Loucy (cell line): ENCODE data around the gene FOXP1.
A peak's percentile ranks its signal among the peaks of the same experiment; 100 is the strongest.

Source experiments
- H2AFZ ChIP-seq: fragments of 200-600 bp; sonication (generic); 2 replicates; pipeline ENCODE4 v1.6.0; 2016; ENCODE audit warnings: antibody characterized with exemption, mild to moderate bottlenecking, low read length, moderate library complexity
- H3F3A ChIP-seq: fragments of 200-600 bp; 2 replicates; pipeline ENCODE4 v1.6.0; 2016; ENCODE audit warnings: antibody characterized with exemption, low read depth, mild to moderate bottlenecking
- H3K27me3 ChIP-seq: fragments of 200-600 bp; sonication (generic); 2 replicates; pipeline ENCODE4 v1.6.1; 2014; ENCODE audit warnings: low read length, mild to moderate bottlenecking; ENCODE audit not compliant: insufficient read depth, poor library complexity, severe bottlenecking
- H3K36me3 ChIP-seq: fragments of 200-600 bp; sonication (generic); 2 replicates; pipeline ENCODE4 v1.6.1; 2016; ENCODE audit warnings: low read length; ENCODE audit not compliant: insufficient read depth
- H3K4me1 ChIP-seq: fragments of 200-600 bp; sonication (generic); 2 replicates; pipeline ENCODE4 v1.5.1; 2014; ENCODE audit warnings: low read length, mild to moderate bottlenecking; ENCODE audit not compliant: insufficient read depth, poor library complexity, severe bottlenecking
- H3K4me2 ChIP-seq: fragments of 200-600 bp; sonication (generic); 2 replicates; pipeline ENCODE4 v1.6.0; 2014; ENCODE audit warnings: antibody characterized with exemption, low read length, low read depth, mild to moderate bottlenecking; ENCODE audit not compliant: poor library complexity, severe bottlenecking
- H3K4me3 ChIP-seq: fragments of 200-600 bp; sonication (generic); 2 replicates; pipeline ENCODE4 v1.5.1; 2014; ENCODE audit warnings: low read length, mild to moderate bottlenecking, mixed read lengths; ENCODE audit not compliant: poor library complexity, severe bottlenecking
- H3K79me2 ChIP-seq: fragments of 200-600 bp; sonication (generic); 2 replicates; pipeline ENCODE4 v1.6.1; 2014; ENCODE audit warnings: low read length; ENCODE audit not compliant: insufficient read depth
- H3K9ac ChIP-seq: fragments of 200-600 bp; sonication (generic); 2 replicates; pipeline ENCODE4 v1.6.0; 2014; ENCODE audit warnings: mild to moderate bottlenecking, low read depth, low read length, moderate library complexity; ENCODE audit not compliant: poor library complexity, severe bottlenecking
- H3K9me2 ChIP-seq: fragments of 200-600 bp; sonication (generic); replicated peaks from 2 replicates; pipeline ENCODE4 v1.6.1; 2016; ENCODE audit warnings: low read depth, low read length, mixed read lengths
- H3K9me3 ChIP-seq: fragments of 200-600 bp; sonication (generic); 2 replicates; pipeline ENCODE4 v1.6.1; 2014; ENCODE audit warnings: mild to moderate bottlenecking, antibody characterized with exemption, low read length, low read depth; ENCODE audit not compliant: insufficient read depth
- H4K20me1 ChIP-seq: fragments of 200-600 bp; sonication (generic); 2 replicates; pipeline ENCODE4 v1.6.0; 2014; ENCODE audit warnings: antibody characterized with exemption, low read length, mild to moderate bottlenecking; ENCODE audit not compliant: insufficient read depth, poor library complexity, severe bottlenecking
- CTCF ChIP-seq: fragments of 200-600 bp; sonication (generic); conservative IDR thresholded peaks from 2 replicates; pipeline ENCODE4 v1.5.1; 2014; ENCODE audit warnings: mild to moderate bottlenecking, antibody characterized with exemption, low read length
- EZH2phosphoT487 ChIP-seq: fragments of 200-600 bp; IDR thresholded peaks from 2 replicates; pipeline ENCODE4 v1.6.1; 2018; ENCODE audit warnings: antibody characterized with exemption, mild to moderate bottlenecking, moderate library complexity, borderline replicate concordance

The FOXP1 gene

GRCh38 chr3:71006810-71007785, 576.4 kb downstream of the FOXP1 start:
- Histone ChIP-seq H3K4me3 (no peak overlapping the region), H2AFZ (no peak overlapping the region), H3K27me3 (no peaks in the 10 kb centered on the region), H3K9me3 (no peaks in the 10 kb centered on the region), H4K20me1 (peaks cover 15% of the 10 kb centered on the region), H3K79me2 (peaks cover 45% of the 10 kb centered on the region), H3K4me2 (no peak overlapping the region), H3K9ac (no peak overlapping the region), H3K4me1 (peaks cover 16% of the 10 kb centered on the region), H3K9me2 (no peaks in the 10 kb centered on the region), H3K36me3 (peaks cover 19% of the 10 kb centered on the region), H3F3A (no peaks in the 10 kb centered on the region)
- TF ChIP-seq CTCF (peak; percentile 70), EZH2phosphoT487 (no peak)

GRCh38 chr3:71005702-71006321, 577.7 kb downstream of the FOXP1 start:
- Histone ChIP-seq H3K27me3 (no peaks in the 10 kb centered on the region), H4K20me1 (peaks cover 6% of the 10 kb centered on the region), H3K4me1 (peaks cover 3% of the 10 kb centered on the region), H3K9ac (no peak overlapping the region), H3K4me2 (no peak overlapping the region), H3F3A (no peaks in the 10 kb centered on the region), H2AFZ (no peak overlapping the region), H3K9me2 (no peaks in the 10 kb centered on the region), H3K9me3 (no peaks in the 10 kb centered on the region), H3K36me3 (peaks cover 27% of the 10 kb centered on the region), H3K4me3 (no peak overlapping the region), H3K79me2 (peaks cover 43% of the 10 kb centered on the region)
- no peak for TF ChIP-seq EZH2phosphoT487
- no peak for TF ChIP-seq CTCF

- Histone ChIP-seq H3K79me2 (peaks cover 35% of the 10 kb centered on the region), H3K9me2 (no peaks in the 10 kb centered on the region), H3K4me1 (peaks cover 3% of the 10 kb centered on the region), H3K4me2 (no peak overlapping the region), H3K36me3 (peaks cover 38% of the 10 kb centered on the region), H3F3A (no peaks in the 10 kb centered on the region), H3K9ac (no peak overlapping the region), H3K9me3 (no peaks in the 10 kb centered on the region), H2AFZ (no peak overlapping the region), H4K20me1 (no peaks in the 10 kb centered on the region), H3K27me3 (no peaks in the 10 kb centered on the region), H3K4me3 (no peak overlapping the region)
- TF ChIP-seq CTCF (no peak), EZH2phosphoT487 (no peak)
Observed at GRCh38 chr3:71003511-71003910, 580.0 kb downstream of the FOXP1 start.
